Endothelial cell of umbilical vein (primary cell): ENCODE data around the gene UGGT2. TPM values are rescaled to one million over a fixed set of nuclear protein-coding genes. Genes with fewer than 3 reads are reported as not detected.

ENCODE experiments used
- BruUV-seq: library from RNA; stranded (reverse); fragments of 400-500 nt; replicated peaks from 2 replicates; lab custom pipeline; 2021; lab: Mats Ljungman, UMichigan
- CTCF ChIA-PET: fragments of 300-600, 350-600 bp; sonication (Branson Sonifier 250); formaldehyde crosslinking; loops from one replicate; lab custom pipeline; 2021; ENCODE audit warnings: antibody characterized with exemption, inconsistent platforms; lab: Charles Lee
- POLR2A ChIA-PET: fragments of 300-600, 350-600 bp; sonication (Branson Sonifier 250); formaldehyde crosslinking; loops from one replicate; lab custom pipeline; 2021; ENCODE audit warnings: antibody characterized with exemption, inconsistent platforms; lab: Charles Lee
- DNase-seq: peaks from one replicate; pipeline ENCODE4 v3.0.0-alpha.2; 2011; ENCODE audit warnings: low read depth, low spot score
- FAIRE-seq: peaks from 2 replicates; lab custom pipeline; 2011; peaks lifted over from hg19 to GRCh38; lab: Jason Lieb, UNC
- H2AFZ ChIP-seq: 2 replicates; pipeline ENCODE4 v1.6.0; 2012; ENCODE audit warnings: low read depth, low read length, control low read depth, inconsistent platforms
- H3K27ac ChIP-seq: 2 replicates; pipeline ENCODE4 v1.5.1; 2011; ENCODE audit warnings: low read depth, mild to moderate bottlenecking, control low read depth, low read length, moderate library complexity; ENCODE audit not compliant: insufficient read depth
- H3K27me3 ChIP-seq, 2 experiments: 2 replicates each; pipeline versions ENCODE4 v1.6.0 to v1.6.1; 2011; ENCODE audit warnings: low read length in 2 of 2, mixed read lengths in 1 of 2; ENCODE audit not compliant: control insufficient read depth in 2 of 2, insufficient read depth in 2 of 2
- H3K36me3 ChIP-seq, 2 experiments: 2 replicates in 1 of 2; 3 replicates in 1 of 2; pipeline ENCODE4 v1.5.1; 2011; ENCODE audit warnings: low read length in 2 of 2, mild to moderate bottlenecking in 1 of 2, moderate library complexity in 1 of 2; ENCODE audit not compliant: control insufficient read depth in 2 of 2, insufficient read depth in 2 of 2; ENCODE audit errors: extremely low read depth in 1 of 2
- H3K4me1 ChIP-seq: 3 replicates; pipeline ENCODE4 v1.5.1; 2011; ENCODE audit warnings: mild to moderate bottlenecking, low read length; ENCODE audit not compliant: control insufficient read depth, insufficient read depth; ENCODE audit errors: extremely low read depth
- H3K4me2 ChIP-seq: 2 replicates; pipeline ENCODE4 v1.6.1; 2011; ENCODE audit warnings: low read length, control low read depth, mixed read lengths; ENCODE audit not compliant: insufficient read depth
- H3K4me3 ChIP-seq, 3 experiments: fragments of 200-600 bp in 1 of 3; sonication (generic), shearing (Covaris generic) in 1 of 3; replicated peaks in 1 of 3; 2 replicates each; pipeline ENCODE4 v1.5.1; 2011 to 2016; ENCODE audit warnings: control low read depth in 3 of 3, low read length in 3 of 3, mild to moderate bottlenecking in 2 of 3, inconsistent platforms in 1 of 3, low read depth in 1 of 3, moderate library complexity in 1 of 3; ENCODE audit not compliant: insufficient read depth in 1 of 3
- H3K79me2 ChIP-seq: 2 replicates; pipeline ENCODE4 v1.6.0; 2012; ENCODE audit warnings: low read length, inconsistent platforms; ENCODE audit not compliant: control insufficient read depth, insufficient read depth
- H3K9ac ChIP-seq: replicated peaks from 2 replicates; pipeline ENCODE3; 2011; ENCODE audit warnings: low read length, control low read depth; ENCODE audit not compliant: insufficient read depth; ENCODE audit errors: extremely low read depth
- H3K9me1 ChIP-seq: replicated peaks from 3 replicates; pipeline ENCODE4 v1.6.0; 2011; ENCODE audit warnings: mild to moderate bottlenecking, low read length; ENCODE audit not compliant: control insufficient read depth, insufficient read depth; ENCODE audit errors: extremely low read depth
- H3K9me3 ChIP-seq: replicated peaks from 2 replicates; pipeline ENCODE4 v1.5.1; 2012; ENCODE audit warnings: low read length, inconsistent platforms; ENCODE audit not compliant: control insufficient read depth, insufficient read depth
- H4K20me1 ChIP-seq: replicated peaks from 2 replicates; pipeline ENCODE3; 2011; ENCODE audit warnings: mild to moderate bottlenecking, low read length; ENCODE audit not compliant: control insufficient read depth, insufficient read depth; ENCODE audit errors: extremely low read depth
- CTCF ChIP-seq, 2 donors: IDR thresholded peaks; 1 replicate in 1 of 2; 2 replicates in 1 of 2; pipeline ENCODE4 v1.5.1; 2011; ENCODE audit warnings: low read length in 2 of 2, mild to moderate bottlenecking in 2 of 2, moderate library complexity in 2 of 2, control low read depth in 1 of 2, inconsistent platforms in 1 of 2, low read depth in 1 of 2; ENCODE audit not compliant: insufficient read depth in 1 of 2; ENCODE audit errors: extremely low read depth in 1 of 2
- EZH2 ChIP-seq: IDR thresholded peaks from 2 replicates; pipeline ENCODE4 v1.6.1; 2012; ENCODE audit warnings: borderline replicate concordance, low read depth, mild to moderate bottlenecking, moderate library complexity, low read length, inconsistent platforms; ENCODE audit not compliant: severe bottlenecking
- MAX ChIP-seq: IDR thresholded peaks from 2 replicates; pipeline ENCODE4 v1.6.1; 2011; ENCODE audit not compliant: insufficient read depth, insufficient read length
- MYC ChIP-seq: IDR thresholded peaks from one replicate; pipeline ENCODE4 v1.6.1; 2011; ENCODE audit warnings: mild to moderate bottlenecking, low read depth, low read length
- POLR2A ChIP-seq: IDR thresholded peaks from 2 replicates; pipeline ENCODE4 v1.6.1; 2012; ENCODE audit warnings: low read depth, mild to moderate bottlenecking, control low read depth, low read length
- POLR2AphosphoS5 ChIP-seq: IDR thresholded peaks from 2 replicates; pipeline ENCODE4 v1.6.1; 2012; ENCODE audit warnings: low read depth, mild to moderate bottlenecking, control low read depth, low read length, moderate library complexity; ENCODE audit not compliant: insufficient read depth
- dilution Hi-C: fragments of 300-500 bp; cut with MboI; formaldehyde crosslinking; loops from one replicate; pipeline ENCODE4 v1.15.0; 2019; ENCODE audit warnings: low sequenced_read_pairs; ENCODE audit not compliant: extremely low pct_ligation_motif_present
- intact Hi-C: fragments of 100-400 bp; cut with micrococcal nuclease; formaldehyde crosslinking; loops from one replicate; pipeline ENCODE4 v1.10.0; 2022
- polyA plus RNA-seq, 4 experiments: library from polyadenylated mRNA; depleted of rRNA in 3 of 4; stranded (reverse) in 3 of 4; unstranded in 1 of 4; fragments of >200 nt; gene quantifications; 2 replicates each; pipeline versions ENCODE4 v1.2.1 to v1.2.3, GENCODE V29; 2011 to 2012; ENCODE audit warnings: missing spikeins in 1 of 4
- total RNA-seq: library from RNA; stranded (reverse); gene quantifications from 2 replicates; pipeline ENCODE4 v1.2.3, GENCODE V29; 2021

Gene UGGT2
- total and polyA plus RNA-seq, 2 donors (not counting 3 experiments of a cell fraction or from before 2014, with no cell fraction given) = 4.6 to 25.1 TPM

GRCh38 chr13:95937714-95938320, 115.4 kb downstream of the UGGT2 start:
- H3K27me3 ChIP-seq = no peaks in the 10 kb centered on the region
- H3K4me2 ChIP-seq = no peak overlapping the region
- TF ChIP-seq POLR2AphosphoS5 = no peak
- no peak for TF ChIP-seq CTCF (IDR thresholded peaks at IDR 0.05; ENCODE audit: extremely low read depth in 1 of 2, insufficient read depth in 1 of 2, low read depth in 1 of 2, low read length in 2 of 2)
- no peak for TF ChIP-seq MYC
- no peak for TF ChIP-seq POLR2A
- no peak for TF ChIP-seq MAX
- no peak for TF ChIP-seq EZH2
- POLR2A ChIA-PET = no interaction called here
- CTCF ChIA-PET = no interaction called here
- no peaks in the 10 kb centered on the region for H3K4me1 ChIP-seq
- DNase-seq (no peak), FAIRE-seq (no peak)
- H2AFZ ChIP-seq = no peak overlapping the region
- H3K27ac ChIP-seq = no peak overlapping the region
- H3K79me2 ChIP-seq = no peaks in the 10 kb centered on the region
- intact Hi-C loops = no loop called here
- H4K20me1 ChIP-seq = no peaks in the 10 kb centered on the region
- no peaks in the 10 kb centered on the region for H3K9me1 ChIP-seq
- no peak overlapping the region for H3K9ac ChIP-seq
- H3K4me3 ChIP-seq = no peak overlapping the region
- peaks cover 0 to 3% of the 10 kb centered on the region in 2 experiments for H3K36me3 ChIP-seq
- no peaks in the 10 kb centered on the region for H3K9me3 ChIP-seq
- BruUV-seq = no TSS peak
- dilution Hi-C loops = no loop called here
